ENCODE results near the gene OSBP2.

DNA sequence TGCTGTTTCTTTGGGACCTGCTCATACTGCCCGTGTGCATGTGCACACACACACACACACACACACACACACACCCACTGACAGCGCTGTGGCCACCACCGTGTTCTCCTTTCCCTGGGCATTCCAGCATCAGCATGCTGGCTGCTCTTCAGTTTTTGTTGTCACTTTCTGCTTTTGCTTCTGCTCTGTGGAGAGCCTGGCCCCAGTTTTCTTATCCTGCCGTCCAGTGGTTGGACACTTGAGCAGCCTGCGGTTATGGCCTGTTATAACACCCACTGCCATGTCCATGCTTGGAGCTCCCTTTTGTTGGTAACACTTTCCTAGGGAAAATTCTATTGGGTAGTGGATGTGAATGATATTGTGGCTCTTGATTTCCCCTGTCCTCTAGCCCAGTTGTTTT is 83.6 kb downstream of the OSBP2 start:
- no peak for TF ChIP-seq CTCF (IDR thresholded peaks at IDR 0.05; ENCODE audit: low read depth, low read length, poor library complexity, severe bottlenecking)
- TF ChIP-seq EZH2phosphoT487 (IDR thresholded peaks at IDR 0.05; ENCODE audit: borderline replicate concordance, low read length) = no peak
